ENCODE results near the gene OGDH.

OGDH gene

GRCh38 chr7:44618753-44619152, 12.3 kb downstream of the OGDH start:
- DNase-seq, result peak in 1 of 5 experiments; percentile 31

GRCh38 chr7:44621034-44621749, 14.8 kb downstream of the OGDH start:
- no peak for DNase-seq

- DNase-seq, result no peak
Observed at GRCh38 chr7:44621750-44622103, 15.3 kb downstream of the OGDH start.

- peak in 1 of 5 experiments; percentile 83 for DNase-seq
Observed at GRCh38 chr7:44622342-44623151, 16.1 kb downstream of the OGDH start.

GRCh38 chr7:44624318-44624717, 17.9 kb downstream of the OGDH start:
- DNase-seq, result no peak

GRCh38 chr7:44625526-44626471, 19.4 kb downstream of the OGDH start:
- peak in 1 of 5 experiments; percentile 93 for DNase-seq

- no peak for DNase-seq
Observed at GRCh38 chr7:44626620-44627019, 20.2 kb downstream of the OGDH start.

GRCh38 chr7:44629829-44630522, 23.5 kb downstream of the OGDH start:
- peak in 1 of 5 experiments; percentile 52 for DNase-seq

GRCh38 chr7:44630792-44631457, 24.5 kb downstream of the OGDH start:
- peak in 1 of 5 experiments; percentile 57 for DNase-seq

- DNase-seq, result peak in 2 of 5 experiments; percentile 77 to 96
Observed at GRCh38 chr7:44631458-44632115, 25.2 kb downstream of the OGDH start.

- peak in 1 of 5 experiments; percentile 38 for DNase-seq
Observed at GRCh38 chr7:44632196-44632595, 25.8 kb downstream of the OGDH start.

GRCh38 chr7:44633254-44634186, 27.1 kb downstream of the OGDH start:
- peak in 4 of 5 experiments; percentile 54 to 94 (median 74) for DNase-seq

- DNase-seq, result no peak
Observed at GRCh38 chr7:44634187-44634838, 27.9 kb downstream of the OGDH start.

GRCh38 chr7:44634839-44635591, 28.6 kb downstream of the OGDH start:
- DNase-seq, result peak in 2 of 5 experiments; percentile 53 to 74

GRCh38 chr7:44636041-44636584, 29.7 kb downstream of the OGDH start:
- peak in 1 of 5 experiments; percentile 23 for DNase-seq

- DNase-seq, result no peak
Observed at GRCh38 chr7:44636926-44637325, 30.5 kb downstream of the OGDH start.

GRCh38 chr7:44637788-44638594, 31.6 kb downstream of the OGDH start:
- DNase-seq, result peak in 4 of 5 experiments; percentile 69 to 98 (median 77)

Data from T-helper 2 cell (primary cell).